GM21367 (cell line): ENCODE results near the gene STIM1.

Experiments used
- ATAC-seq: cut with Tn5 transposase; IDR thresholded peaks from one replicate; pipeline ENCODE4 v1.9.1; 2021; ENCODE audit not compliant: unreplicated experiment

Gene STIM1

DNA sequence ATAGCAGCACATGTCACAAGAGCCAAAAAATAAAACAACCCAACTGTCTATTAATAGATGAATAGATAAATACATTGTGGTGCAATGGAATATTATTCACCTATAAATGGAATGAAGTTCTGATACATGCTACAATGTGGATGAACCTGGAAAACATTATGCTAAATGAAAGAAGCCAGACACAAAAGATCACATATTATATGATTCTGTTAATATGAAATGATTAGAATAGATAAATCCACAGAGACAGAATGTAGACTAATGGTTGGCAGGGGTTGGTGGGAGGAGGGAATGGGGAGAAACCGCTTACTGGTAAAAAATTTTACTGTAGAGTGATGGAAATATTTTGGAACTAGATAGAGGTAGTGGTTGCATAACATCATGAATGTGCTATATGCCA lies 206.2 kb downstream of the STIM1 start:
- ATAC-seq, result no peak

DNA sequence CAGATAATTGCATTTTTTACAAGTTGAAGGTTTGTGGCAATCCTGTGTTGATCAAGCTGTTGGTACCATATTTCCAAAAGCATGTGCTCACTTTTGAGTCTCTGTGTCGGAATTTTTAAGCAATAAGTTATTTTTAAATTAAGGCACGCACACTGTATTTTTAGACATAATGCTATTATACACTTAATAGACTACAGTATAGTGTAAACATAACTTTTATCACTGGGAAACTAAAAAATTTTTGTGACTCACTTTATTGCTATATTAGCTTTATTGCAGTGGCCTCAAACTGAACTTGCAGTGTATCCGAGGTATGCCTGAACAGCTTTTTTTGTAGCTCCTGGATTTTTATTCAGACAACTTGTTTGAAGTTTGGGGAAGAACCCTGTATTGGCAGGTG lies 207.9 kb downstream of the STIM1 start:
- ATAC-seq, result no peak

DNA sequence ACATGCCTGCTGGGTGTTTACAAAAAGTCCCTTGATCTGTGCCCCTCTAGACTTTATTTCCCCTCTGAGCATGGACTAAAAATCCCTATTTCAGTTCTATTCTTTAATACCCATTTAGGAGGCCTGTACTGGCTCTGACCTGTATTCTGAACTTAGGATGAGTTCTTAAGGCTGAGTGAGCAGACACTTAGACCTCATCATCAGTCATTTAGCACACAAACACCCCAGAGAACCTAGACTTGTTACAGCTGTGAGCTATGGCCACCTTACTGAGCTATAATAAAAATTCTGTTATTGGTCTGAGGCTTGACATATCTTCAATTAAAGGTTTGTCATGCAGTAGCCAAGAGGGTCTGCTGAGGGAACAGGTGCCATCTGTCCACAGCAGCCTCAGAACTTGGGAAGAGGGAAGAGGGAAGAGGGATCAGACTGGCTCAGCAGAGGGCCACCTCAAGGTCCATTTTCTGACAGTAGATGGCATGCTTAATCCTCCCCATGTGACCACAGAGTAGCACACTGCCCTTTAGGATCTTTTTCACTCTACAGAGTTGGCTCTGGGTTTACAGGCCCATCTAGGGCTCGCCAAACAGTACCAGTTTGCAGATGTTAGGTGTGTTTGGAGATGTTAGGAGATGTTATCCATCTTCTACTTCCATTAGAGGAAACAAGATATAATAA lies 209.0 kb downstream of the STIM1 start:
- ATAC-seq, result no peak

DNA sequence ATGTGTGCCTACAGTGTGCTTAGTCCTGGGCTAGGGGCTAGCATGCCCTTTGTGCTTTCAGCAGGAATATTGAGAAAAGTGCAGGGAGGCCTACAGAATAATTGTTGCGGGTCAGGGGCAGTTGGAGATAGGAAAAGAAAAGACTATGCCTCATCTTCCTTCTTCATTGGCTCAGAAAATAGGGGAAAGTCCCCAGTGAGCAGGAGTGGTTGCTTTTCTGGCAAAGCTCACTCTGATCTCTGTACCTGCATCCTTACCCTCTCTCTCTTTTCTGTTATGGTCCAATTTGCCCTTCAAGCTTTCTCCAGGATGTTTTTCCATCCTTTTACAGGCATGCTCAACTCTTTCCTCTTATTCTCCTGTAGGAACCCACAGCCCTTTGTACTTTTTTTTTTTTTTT lies 209.6 kb downstream of the STIM1 start:
- no peak for ATAC-seq

DNA sequence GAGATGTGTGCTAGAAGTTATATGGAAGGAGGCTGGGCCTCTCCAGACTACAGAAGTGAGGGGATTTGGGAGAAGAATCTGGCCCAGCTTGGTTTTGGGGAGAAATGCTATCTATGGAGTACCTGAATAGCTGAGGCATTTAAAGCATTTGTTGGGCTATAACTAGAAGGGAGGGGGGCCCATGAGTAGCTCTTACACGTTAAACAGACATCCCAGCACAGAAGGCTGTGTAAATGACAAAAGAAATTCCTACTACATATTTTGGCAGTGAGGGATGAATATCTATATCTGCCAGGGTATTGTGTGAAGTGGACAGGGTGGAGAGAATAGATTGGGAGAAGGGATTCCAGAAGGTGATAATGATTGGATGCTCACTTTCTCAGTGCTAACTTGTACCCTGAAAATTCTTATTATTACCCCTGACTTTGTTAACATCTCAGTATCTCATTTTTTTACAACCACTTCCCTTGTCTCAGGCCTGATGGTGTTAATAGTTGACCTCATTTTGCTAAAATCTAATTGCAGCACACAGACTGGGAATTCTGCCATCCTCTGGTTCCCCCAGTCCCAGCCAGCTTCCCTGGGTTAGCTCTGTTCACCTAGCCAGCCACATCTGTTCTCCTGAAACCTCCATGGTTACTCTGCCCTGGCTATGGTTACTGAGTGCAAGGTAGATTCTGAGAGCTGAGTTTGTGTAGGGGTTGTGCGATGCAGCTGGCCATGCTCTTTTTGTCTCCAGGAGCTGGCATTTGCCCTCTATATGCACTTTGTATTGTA lies 210.3 kb downstream of the STIM1 start:
- no peak for ATAC-seq

DNA sequence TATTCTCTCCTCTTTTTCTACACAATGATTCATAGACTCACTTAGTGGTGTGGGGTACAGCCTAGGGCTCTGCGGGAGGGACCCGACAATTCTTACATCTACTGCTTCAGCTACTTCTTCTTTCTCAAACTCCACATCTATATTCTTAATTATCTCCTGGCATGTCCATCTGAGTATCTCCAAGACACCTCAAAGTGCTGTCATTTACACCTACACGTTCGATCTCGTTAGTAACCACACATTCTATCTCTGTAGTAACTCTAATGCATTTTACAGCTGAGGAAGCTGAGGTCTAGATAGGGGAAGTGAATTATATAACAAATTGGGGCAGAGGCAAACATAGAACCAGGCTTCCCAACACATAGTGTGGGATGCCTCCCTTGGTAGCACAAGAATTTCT lies 211.4 kb downstream of the STIM1 start:
- ATAC-seq, result no peak

DNA sequence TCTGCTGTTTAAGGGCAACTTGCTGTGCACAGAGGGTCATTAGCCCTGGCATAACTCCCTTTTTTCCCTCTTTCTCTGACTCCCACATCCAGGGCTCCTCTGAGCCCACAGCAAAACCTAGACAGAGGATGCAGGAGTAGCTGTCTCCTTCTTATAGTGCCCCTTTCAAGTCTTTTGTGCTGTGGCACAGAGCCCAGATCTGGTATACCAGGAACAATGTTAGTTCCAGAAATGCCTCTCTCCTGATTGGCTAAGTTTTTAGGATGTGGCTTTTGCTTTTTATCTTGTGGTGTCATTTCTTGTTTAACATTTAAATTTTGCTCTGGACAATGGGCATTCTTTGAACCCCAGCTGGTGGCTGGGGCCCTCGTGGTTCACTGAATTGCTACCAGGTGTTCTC lies 213.5 kb downstream of the STIM1 start:
- no peak for ATAC-seq

DNA sequence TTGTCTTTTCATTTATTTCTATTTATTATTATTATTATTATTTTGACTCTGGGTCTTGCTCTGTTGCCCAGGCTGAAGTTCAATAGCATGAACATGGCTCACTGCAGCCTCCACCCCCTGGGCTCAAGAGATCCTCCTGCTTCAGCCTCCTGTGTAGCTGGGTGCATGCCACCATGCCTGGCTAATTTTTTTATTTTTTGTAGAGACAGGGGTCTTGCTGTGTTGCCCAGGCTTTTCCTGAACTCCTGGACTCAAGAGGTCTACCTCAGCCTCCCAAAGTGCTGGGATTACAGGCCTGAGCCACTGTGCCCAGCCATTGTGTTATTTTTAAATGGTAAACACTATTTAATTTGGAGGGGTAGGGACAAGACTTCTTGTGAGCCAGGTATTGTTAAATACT lies 215.9 kb downstream of the STIM1 start:
- no peak for ATAC-seq

DNA sequence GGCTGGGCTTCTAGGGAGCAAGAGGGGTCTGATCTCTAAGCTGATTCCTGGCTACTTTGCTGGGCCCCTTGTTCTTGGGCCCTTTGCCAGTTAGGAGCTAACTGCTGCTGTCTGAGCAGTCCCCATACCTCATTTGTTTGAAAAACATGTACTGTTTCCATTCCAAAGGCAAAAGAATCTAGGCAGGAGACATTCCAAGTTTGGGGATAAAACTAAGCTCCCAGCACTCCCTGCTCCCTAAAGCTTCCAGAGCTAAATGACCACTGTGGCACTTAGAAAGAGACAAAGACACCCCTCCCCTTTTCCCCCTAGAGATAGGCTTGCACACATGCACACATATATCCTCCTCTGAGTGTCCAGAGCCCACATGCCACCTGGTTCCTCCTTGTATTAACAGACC lies 216.4 kb downstream of the STIM1 start:
- no peak for ATAC-seq

DNA sequence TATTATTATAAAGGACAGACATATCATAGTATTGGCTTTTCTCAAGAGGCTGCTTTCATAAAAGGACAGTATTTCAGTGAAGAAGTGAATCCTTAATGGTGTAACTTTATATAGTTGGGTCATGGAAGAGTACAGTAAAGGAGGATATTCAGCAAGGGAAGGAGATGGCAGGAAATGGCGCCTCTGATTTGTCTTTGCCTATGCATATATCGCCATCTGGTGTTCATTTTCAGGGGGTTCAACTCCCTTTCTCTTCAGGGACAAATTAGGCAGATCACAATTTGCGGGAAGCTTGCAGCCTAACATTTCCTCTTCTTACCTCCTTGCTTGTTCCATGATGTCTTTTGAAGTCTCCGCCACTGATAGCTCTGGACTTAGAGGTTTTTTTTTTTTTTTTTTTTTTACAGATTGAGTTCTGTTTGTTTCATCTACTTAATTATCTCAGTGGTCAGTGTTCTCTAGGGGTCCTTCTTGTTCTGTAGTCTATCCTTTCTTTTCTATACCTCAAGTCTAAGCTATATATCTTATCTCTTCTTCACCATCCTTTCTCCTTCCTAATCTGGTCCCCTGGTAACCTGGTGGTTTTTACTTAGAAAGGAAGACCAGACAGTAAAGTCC lies 217.3 kb downstream of the STIM1 start:
- ATAC-seq, result peak; percentile 53

DNA sequence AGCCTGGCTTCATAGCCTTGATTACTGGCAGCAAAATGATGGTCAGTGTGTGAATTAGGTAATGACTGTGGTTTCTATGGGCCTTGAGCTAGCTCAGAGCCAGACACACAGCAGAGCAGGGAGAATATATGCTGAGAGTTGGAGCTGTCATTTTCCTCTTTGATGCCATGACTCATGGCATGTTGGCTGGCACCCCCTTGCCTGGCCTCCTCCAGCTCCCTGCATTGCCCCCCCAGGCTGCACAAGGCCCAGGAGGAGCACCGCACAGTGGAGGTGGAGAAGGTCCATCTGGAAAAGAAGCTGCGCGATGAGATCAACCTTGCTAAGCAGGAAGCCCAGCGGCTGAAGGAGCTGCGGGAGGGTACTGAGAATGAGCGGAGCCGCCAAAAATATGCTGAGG lies 218.8 kb downstream of the STIM1 start:
- ATAC-seq, result no peak

DNA sequence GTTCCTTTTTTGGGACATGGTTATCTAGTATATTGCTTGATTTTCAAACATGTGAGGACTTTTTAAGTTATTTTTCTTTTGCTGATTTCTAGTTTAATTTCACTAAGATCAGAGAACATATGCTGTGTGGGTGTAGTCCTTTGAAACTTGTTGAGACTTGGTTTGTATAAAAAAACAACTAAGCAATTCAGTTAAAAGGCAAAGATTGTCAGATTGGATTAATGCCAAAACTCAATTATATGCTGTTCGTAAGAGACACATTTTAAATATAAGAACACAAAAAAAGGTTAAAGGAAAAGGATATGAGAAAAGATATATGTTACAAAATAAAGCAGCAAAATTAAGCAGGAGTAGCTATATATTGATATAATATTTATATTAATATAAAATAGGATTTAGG lies 221.3 kb downstream of the STIM1 start:
- no peak for ATAC-seq

DNA sequence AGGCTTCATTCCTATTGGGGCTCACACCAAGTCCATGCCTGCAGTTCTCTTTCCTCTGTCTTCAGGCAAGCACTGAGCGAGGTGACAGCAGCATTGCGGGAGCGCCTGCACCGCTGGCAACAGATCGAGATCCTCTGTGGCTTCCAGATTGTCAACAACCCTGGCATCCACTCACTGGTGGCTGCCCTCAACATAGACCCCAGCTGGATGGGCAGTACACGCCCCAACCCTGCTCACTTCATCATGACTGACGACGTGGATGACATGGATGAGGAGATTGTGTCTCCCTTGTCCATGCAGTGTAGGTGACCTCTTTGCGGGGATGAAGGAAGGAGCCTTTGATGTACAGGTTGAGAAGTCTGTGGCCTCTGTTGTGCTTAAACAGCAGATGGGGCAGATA lies 227.7 kb downstream of the STIM1 start:
- no peak for ATAC-seq

DNA sequence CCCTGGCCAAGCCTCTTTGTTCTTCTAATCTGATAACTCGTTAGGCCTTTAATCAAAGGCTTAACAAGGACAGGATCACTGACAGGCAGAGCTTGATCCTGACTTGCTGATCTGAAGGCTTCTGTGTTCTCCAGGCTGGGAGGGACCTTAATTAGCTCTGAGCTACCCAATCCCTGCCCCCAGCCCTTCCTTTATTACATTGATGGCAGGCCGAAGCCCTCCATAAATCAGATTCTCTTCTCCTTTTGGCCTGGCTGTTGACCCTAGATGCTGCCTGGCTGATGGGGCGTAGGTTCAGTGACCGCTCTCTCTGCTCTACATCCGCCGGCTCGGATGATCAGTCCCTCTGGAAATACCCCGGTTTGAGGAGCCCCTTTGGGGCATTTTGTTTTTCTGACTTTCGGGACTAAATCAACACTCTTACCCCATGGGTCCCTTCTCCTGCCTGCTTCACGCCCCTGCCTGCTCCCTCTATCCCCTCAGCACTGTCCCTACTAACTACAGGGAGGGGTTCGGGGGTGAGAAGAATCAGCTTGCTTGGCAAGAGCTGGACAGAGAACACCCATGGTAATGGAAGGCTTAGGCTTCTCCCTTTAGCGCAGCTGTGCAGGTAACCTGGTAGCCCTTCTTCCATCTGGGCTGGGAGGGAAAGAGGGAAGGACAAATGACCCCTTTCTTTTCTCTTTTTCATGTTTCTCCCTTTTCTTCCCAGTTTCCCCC lies 229.1 kb downstream of the STIM1 start:
- ATAC-seq, result no peak

DNA sequence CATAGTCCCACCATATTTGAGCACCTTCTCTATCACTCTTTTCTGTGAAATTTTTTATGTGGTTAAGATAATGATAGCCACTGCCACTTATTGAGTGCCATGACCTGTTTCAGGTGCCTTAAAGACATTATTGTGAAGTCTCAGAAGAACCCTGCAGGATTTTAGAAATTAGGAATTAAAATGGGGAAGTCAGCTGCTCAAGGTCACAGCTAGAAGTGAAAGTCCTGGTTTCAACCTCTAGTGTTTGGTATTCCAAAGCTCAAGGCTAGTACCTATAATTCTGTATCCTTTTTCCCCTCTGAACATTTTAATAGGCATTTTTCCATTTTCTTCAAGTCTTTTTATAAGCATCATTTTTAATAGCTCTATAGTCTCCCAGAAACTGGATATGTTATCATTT lies 230.1 kb downstream of the STIM1 start:
- ATAC-seq, result no peak

DNA sequence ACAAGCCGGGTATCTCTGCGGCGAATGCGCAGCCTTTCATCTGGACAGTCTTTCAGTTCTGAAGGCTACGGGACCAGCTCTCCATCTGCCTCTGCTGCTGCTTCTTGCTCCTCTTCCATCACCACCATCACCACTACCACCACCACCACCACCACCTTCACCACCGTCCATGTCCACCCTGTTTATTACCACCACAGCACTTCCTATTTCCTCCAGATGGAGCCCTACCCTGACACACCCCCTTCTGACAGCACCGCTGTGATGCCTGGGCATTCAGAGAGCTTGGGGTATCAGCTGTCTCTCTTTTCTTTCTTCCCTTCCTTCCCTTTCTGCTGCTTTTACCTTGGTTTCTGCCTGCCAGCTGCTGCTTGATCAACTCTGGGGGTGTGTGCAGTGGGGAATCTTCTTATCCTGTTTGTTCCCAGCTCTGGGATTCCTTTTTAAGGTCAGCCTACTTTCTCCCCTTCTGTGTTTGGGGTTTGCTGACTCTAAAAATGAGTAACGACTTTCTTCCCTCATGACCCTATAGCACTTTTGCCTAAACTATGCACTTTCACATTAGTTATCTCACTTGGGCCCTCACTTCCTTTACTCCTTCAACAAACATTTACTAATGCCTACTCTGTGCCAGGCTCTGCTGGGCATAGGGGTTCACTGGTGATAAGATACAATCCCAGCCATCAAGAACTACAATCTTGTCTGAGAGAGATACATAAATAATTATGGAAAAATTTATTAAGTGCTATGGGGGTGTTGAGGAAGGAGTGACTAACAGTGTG lies 231.3 kb downstream of the STIM1 start:
- ATAC-seq, result no peak

DNA sequence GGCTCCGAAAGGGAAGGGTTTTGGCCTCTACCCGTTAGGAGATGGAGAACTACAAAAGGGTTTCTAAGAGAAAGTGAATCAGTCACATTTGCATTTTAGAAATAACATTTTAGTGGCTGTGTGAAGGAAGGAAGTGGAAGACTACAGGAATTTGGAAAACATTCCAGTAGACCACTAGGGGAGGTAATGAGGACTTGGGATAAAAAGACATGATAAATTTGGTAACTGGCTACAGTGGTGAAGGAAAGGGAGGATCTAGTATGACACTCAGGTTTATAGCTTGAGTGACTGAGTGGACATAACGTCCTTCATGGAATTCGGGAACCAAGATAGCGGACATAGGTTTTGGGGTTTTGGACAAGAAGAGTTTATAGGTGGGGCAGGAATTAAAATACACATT lies 232.1 kb downstream of the STIM1 start:
- no peak for ATAC-seq

DNA sequence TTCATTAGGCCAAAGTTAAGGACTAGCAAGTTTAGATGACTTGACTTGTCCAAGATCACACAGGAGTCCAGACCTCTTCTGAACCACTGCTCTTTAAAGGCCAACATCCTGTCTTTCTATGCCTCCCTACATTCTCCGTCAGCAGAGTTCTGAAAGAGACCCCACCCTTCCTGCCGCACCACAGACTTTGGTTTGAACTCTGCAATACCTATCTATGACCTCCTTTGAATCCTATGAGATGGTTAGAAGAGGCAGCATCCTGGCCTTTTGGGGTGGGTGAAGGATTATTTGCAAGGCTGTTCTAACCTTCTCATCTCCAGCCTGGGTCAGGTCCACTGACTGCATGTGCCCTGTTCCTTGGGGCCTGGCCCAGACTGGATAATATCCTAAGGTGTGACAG lies 234.8 kb downstream of the STIM1 start:
- no peak for ATAC-seq

DNA sequence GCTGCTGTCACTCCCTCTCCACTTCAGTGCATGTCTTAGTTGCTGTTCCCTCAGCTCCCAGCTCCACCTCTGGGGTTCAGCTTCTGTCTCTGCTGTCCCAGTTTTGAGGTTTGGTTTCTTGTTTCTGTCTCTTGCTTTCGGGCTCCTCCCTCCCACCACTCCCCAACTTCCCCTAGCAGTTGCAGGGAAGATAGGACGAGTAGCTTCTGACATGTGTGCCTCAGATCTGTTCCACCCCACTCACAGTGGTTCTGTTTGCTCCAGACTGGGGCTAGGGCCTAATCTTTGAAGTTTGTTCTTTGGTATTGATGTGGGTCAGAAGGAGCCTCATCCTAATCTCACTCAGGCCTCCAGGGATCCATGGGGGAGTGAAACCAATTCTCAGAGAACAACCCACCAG lies 236.6 kb downstream of the STIM1 start:
- ATAC-seq, result no peak

DNA sequence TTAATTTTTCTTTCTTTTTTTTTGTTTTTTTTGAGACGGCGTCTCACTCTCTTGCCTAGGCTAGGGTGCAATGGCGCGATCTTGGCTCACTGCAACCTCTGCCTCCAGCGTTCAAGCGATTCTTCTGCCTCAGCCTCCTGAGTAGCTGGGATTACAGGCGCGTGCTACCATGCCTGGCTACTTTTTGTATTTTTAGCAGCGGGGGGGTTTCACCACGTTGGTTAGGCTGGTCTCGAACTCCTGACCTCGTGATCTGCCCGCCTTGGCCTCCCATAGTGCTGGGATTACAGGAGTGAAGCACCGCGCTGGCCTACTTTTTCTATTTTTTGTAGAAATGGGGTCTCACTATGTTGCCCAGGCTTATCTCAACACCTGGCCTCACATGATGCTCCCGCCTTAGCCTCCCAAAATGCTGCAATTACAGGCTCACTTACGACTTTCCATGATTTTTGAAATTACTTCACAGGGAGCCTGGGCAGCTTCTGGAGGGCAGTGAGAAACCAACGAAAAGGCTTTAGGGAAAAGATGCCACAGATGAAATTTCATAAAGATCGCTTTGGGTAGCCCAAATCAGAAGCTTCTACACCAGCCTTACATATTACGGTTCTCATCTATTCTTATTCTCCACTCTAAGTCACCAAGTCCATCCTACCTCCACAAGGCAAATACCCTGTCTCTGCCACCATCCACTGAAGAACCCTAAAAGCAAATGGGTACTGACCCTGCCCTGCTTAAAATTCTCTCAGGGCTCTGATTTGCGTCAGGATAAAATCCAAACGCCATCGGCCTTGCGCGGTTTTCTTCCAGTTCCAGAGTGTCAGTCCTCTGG lies 238.3 kb downstream of the STIM1 start:
- ATAC-seq, result no peak
